ENCODE measurements around the gene CAMK2G.

The CAMK2G gene

GRCh38 chr10:73879296-73880173 lies 5.2 kb upstream of the CAMK2G start:
- DNase-seq (ENCODE audit: low spot score) = peak; percentile 85

- no peak for DNase-seq (ENCODE audit: low spot score)
Observed at GRCh38 chr10:73878365-73878764, 4.0 kb upstream of the CAMK2G start.

GRCh38 chr10:73877533-73878160 lies 3.3 kb upstream of the CAMK2G start:
- DNase-seq (ENCODE audit: low spot score) = no peak

GRCh38 chr10:73876971-73877370 lies 2.6 kb upstream of the CAMK2G start:
- no peak for DNase-seq (ENCODE audit: low spot score)

- DNase-seq (ENCODE audit: low spot score) = no peak
Observed at GRCh38 chr10:73876566-73876965, 2.2 kb upstream of the CAMK2G start.

GRCh38 chr10:73876157-73876556 lies 1.8 kb upstream of the CAMK2G start:
- DNase-seq (ENCODE audit: low spot score) = no peak

- DNase-seq (ENCODE audit: low spot score) = no peak
Observed at GRCh38 chr10:73875139-73875475, 752 bp upstream of the CAMK2G start.

GRCh38 chr10:73873838-73874215 lies 528 bp downstream of the CAMK2G start:
- DNase-seq (ENCODE audit: low spot score) = no peak

GRCh38 chr10:73873142-73873837 lies 1.1 kb downstream of the CAMK2G start:
- DNase-seq (ENCODE audit: low spot score) = no peak

- DNase-seq (ENCODE audit: low spot score) = no peak
Observed at GRCh38 chr10:73872190-73872710, 2.1 kb downstream of the CAMK2G start.

- DNase-seq (ENCODE audit: low spot score) = no peak
Observed at GRCh38 chr10:73871295-73872189, 2.8 kb downstream of the CAMK2G start.

GRCh38 chr10:73868655-73869195 lies 5.6 kb downstream of the CAMK2G start:
- no peak for DNase-seq (ENCODE audit: low spot score)

- no peak for DNase-seq (ENCODE audit: low spot score)
Observed at GRCh38 chr10:73867871-73868631, 6.3 kb downstream of the CAMK2G start.

GRCh38 chr10:73867126-73867807 lies 7.1 kb downstream of the CAMK2G start:
- DNase-seq (ENCODE audit: low spot score) = no peak

- DNase-seq (ENCODE audit: low spot score) = no peak
Observed at GRCh38 chr10:73866621-73867020, 7.7 kb downstream of the CAMK2G start.

GRCh38 chr10:73865459-73866442 lies 8.6 kb downstream of the CAMK2G start:
- DNase-seq (ENCODE audit: low spot score) = no peak

- DNase-seq (ENCODE audit: low spot score) = no peak
Observed at GRCh38 chr10:73865107-73865458, 9.3 kb downstream of the CAMK2G start.

GRCh38 chr10:73864229-73864628 lies 10.1 kb downstream of the CAMK2G start:
- no peak for DNase-seq (ENCODE audit: low spot score)

All from left forelimb (tissue), 1 donor.